OCI-LY7 (cell line): ENCODE measurements around the gene MRPS16. TPM values are rescaled to one million over a fixed set of nuclear protein-coding genes. Genes with fewer than 3 reads are reported as not detected.

Source experiments
- BruUV-seq: library from RNA; stranded (reverse); fragments of 400-500 nt; replicated peaks from 2 replicates; lab custom pipeline; 2021; lab: Mats Ljungman, UMichigan
- CTCF ChIA-PET: fragments of 300-600 bp; sonication (Branson Sonifier 250); formaldehyde crosslinking; loops from one replicate; lab custom pipeline; 2022; ENCODE audit warnings: antibody characterized with exemption; ENCODE audit not compliant: unreplicated experiment; lab: Charles Lee
- POLR2A ChIA-PET: fragments of 300-600 bp; sonication (Branson Sonifier 250); formaldehyde crosslinking; loops from one replicate; lab custom pipeline; 2022; ENCODE audit warnings: antibody characterized with exemption; lab: Charles Lee
- DNase-seq: peaks from one replicate; pipeline ENCODE4 v3.0.0-alpha.2; 2015; ENCODE audit warnings: low spot score
- H2AFZ ChIP-seq: fragments of 200-600 bp; sonication (generic), shearing (Covaris generic); 2 replicates; pipeline ENCODE4 v1.6.1; 2014; ENCODE audit warnings: mild to moderate bottlenecking, antibody characterized with exemption, low read length, moderate library complexity
- H3K27ac ChIP-seq: fragments of 200-600 bp; sonication (generic); 2 replicates; pipeline ENCODE4 v1.5.1; 2014; ENCODE audit warnings: mixed run types, low read depth, mild to moderate bottlenecking, moderate library complexity, low read length, inconsistent platforms; ENCODE audit not compliant: poor library complexity, severe bottlenecking
- H3K36me3 ChIP-seq: fragments of 200-600 bp; sonication (generic); 2 replicates; pipeline ENCODE4 v1.6.1; 2014; ENCODE audit warnings: mild to moderate bottlenecking, antibody characterized with exemption, low read length, moderate library complexity, mixed read lengths; ENCODE audit not compliant: insufficient read depth
- H3K4me1 ChIP-seq: fragments of 200-600 bp; sonication (generic); 2 replicates; pipeline ENCODE4 v1.5.1; 2014; ENCODE audit warnings: mild to moderate bottlenecking, low read length; ENCODE audit not compliant: insufficient read depth, poor library complexity, severe bottlenecking
- H3K4me2 ChIP-seq: fragments of 200-600 bp; sonication (generic); 2 replicates; pipeline ENCODE4 v1.6.1; 2014; ENCODE audit warnings: mild to moderate bottlenecking, low read length
- H3K4me3 ChIP-seq: fragments of 200-600 bp; sonication (generic); 2 replicates; pipeline ENCODE4 v1.5.1; 2014; ENCODE audit warnings: mild to moderate bottlenecking, low read depth, low read length; ENCODE audit not compliant: poor library complexity, severe bottlenecking
- H3K79me2 ChIP-seq: fragments of 200-600 bp; sonication (generic); 2 replicates; pipeline ENCODE4 v1.6.1; 2016; ENCODE audit warnings: low read depth, mild to moderate bottlenecking, low read length, moderate library complexity, mixed read lengths; ENCODE audit not compliant: insufficient read depth
- H3K9me2 ChIP-seq: fragments of 200-600 bp; sonication (generic); 2 replicates; pipeline ENCODE4 v1.6.1; 2016; ENCODE audit warnings: mild to moderate bottlenecking, low read length, mixed read lengths; ENCODE audit not compliant: insufficient read depth
- H3K9me3 ChIP-seq: fragments of 200-600 bp; sonication (generic); 2 replicates; pipeline ENCODE4 v1.6.1; 2014; ENCODE audit warnings: mild to moderate bottlenecking, mixed run types, low read length, mixed read lengths
- H4K20me1 ChIP-seq: fragments of 200-600 bp; sonication (generic); 2 replicates; pipeline ENCODE4 v1.6.1; 2014; ENCODE audit warnings: mild to moderate bottlenecking, antibody characterized with exemption, low read length, moderate library complexity, mixed read lengths; ENCODE audit not compliant: insufficient read depth
- CTCF ChIP-seq: fragments of 200-600 bp; sonication (generic); conservative IDR thresholded peaks from 2 replicates; pipeline ENCODE4 v1.5.1; 2014; ENCODE audit warnings: mild to moderate bottlenecking, antibody characterized with exemption, low read length, moderate library complexity, mixed read lengths
- EZH2phosphoT487 ChIP-seq: fragments of 200-600 bp; sonication (generic); IDR thresholded peaks from 2 replicates; pipeline ENCODE4 v1.6.1; 2018; ENCODE audit warnings: low read depth, borderline replicate concordance, mild to moderate bottlenecking, mixed run types, antibody characterized with exemption, low read length, moderate library complexity, mixed read lengths
- intact Hi-C: fragments of 100-400 bp; cut with micrococcal nuclease; formaldehyde crosslinking; loops from one replicate; pipeline ENCODE4 v1.10.0; 2022; ENCODE audit not compliant: unreplicated experiment
- total RNA-seq, 2 experiments: library from RNA; depleted of rRNA in 1 of 2; stranded (reverse); fragments of >200 nt in 1 of 2; shearing (Covaris generic) in 1 of 2; gene quantifications; 2 replicates each; pipeline ENCODE4 v1.2.3, GENCODE V29; 2014 to 2022

Gene MRPS16
- total RNA-seq, 2 experiments from 2014 or later, result 81.6 to 135 TPM

GRCh38 chr10:73238990-73239566, 13.4 kb downstream of the MRPS16 start:
- TF ChIP-seq EZH2phosphoT487 (no peak), CTCF (no peak)
- peaks cover 95% of the 10 kb centered on the region for H3K36me3 ChIP-seq
- no peaks in the 10 kb centered on the region for H3K9me2 ChIP-seq
- intact Hi-C loops, result no loop called here
- POLR2A ChIA-PET, result no interaction called here
- H3K4me1 ChIP-seq, result peaks cover 9% of the 10 kb centered on the region
- DNase-seq, result no peak
- CTCF ChIA-PET, result no interaction called here
- no peak overlapping the region for H3K27ac ChIP-seq
- H3K9me3 ChIP-seq, result no peaks in the 10 kb centered on the region
- H2AFZ ChIP-seq, result no peak overlapping the region
- no TSS peak for BruUV-seq
- H3K4me3 ChIP-seq, result no peak overlapping the region
- H4K20me1 ChIP-seq, result peaks cover 9% of the 10 kb centered on the region; the same call in 1 of the 2 replicates
- peaks cover 27% of the 10 kb centered on the region for H3K79me2 ChIP-seq
- H3K4me2 ChIP-seq, result no peak overlapping the region

GRCh38 chr10:73234695-73235094, 17.7 kb downstream of the MRPS16 start:
- no peak overlapping the region for H2AFZ ChIP-seq
- no peak for DNase-seq
- BruUV-seq, result no TSS peak
- no peaks in the 10 kb centered on the region for H3K4me1 ChIP-seq
- intact Hi-C loops, result no loop called here
- ChIA-PET POLR2A (interaction anchor here (1.6 to 1.9 kb wide), 3 partner anchors 12 to 18 kb away, joined by 4 to 8 read pairs (median 7); partner anchors contain the start of genes DNAJC9 and MRPS16), CTCF (no interaction called here)
- H3K79me2 ChIP-seq, result no peaks in the 10 kb centered on the region
- no peaks in the 10 kb centered on the region for H3K9me2 ChIP-seq
- no peak overlapping the region for H3K4me2 ChIP-seq
- no peaks in the 10 kb centered on the region for H3K9me3 ChIP-seq
- no peak overlapping the region for H3K27ac ChIP-seq
- H3K36me3 ChIP-seq, result peaks cover 82% of the 10 kb centered on the region
- H3K4me3 ChIP-seq, result no peak overlapping the region
- no peaks in the 10 kb centered on the region for H4K20me1 ChIP-seq
- no peak for TF ChIP-seq CTCF
- TF ChIP-seq EZH2phosphoT487, result no peak

GRCh38 chr10:73233883-73234282, 18.6 kb downstream of the MRPS16 start:
- Histone ChIP-seq H2AFZ (no peak overlapping the region), H3K79me2 (no peaks in the 10 kb centered on the region), H3K4me1 (no peaks in the 10 kb centered on the region), H3K27ac (no peak overlapping the region), H4K20me1 (no peaks in the 10 kb centered on the region), H3K9me3 (no peaks in the 10 kb centered on the region), H3K36me3 (peaks cover 74% of the 10 kb centered on the region), H3K4me3 (no peak overlapping the region), H3K9me2 (no peaks in the 10 kb centered on the region), H3K4me2 (no peak overlapping the region)
- POLR2A ChIA-PET, result interaction anchor here (0.6 to 1.9 kb wide), 6 partner anchors 11 to 82 kb away, joined by 3 to 8 read pairs (median 4); partner anchors contain the start of genes DNAJC9 and MRPS16
- intact Hi-C loops, result no loop called here
- no peak for TF ChIP-seq EZH2phosphoT487
- no peak for TF ChIP-seq CTCF
- no TSS peak for BruUV-seq
- CTCF ChIA-PET, result no interaction called here
- DNase-seq, result no peak
